GM12872 (cell line): Measurements from ENCODE around the gene GART.

Source experiments
- TF ChIP-seq, protein P1 (sequence below): IDR thresholded peaks from 3 replicates; pipeline ENCODE4 v1.5.1; 2011; ENCODE audit warnings: low read depth, mild to moderate bottlenecking, low read length, moderate library complexity; ENCODE audit not compliant: insufficient read depth

Gene GART

DNA sequence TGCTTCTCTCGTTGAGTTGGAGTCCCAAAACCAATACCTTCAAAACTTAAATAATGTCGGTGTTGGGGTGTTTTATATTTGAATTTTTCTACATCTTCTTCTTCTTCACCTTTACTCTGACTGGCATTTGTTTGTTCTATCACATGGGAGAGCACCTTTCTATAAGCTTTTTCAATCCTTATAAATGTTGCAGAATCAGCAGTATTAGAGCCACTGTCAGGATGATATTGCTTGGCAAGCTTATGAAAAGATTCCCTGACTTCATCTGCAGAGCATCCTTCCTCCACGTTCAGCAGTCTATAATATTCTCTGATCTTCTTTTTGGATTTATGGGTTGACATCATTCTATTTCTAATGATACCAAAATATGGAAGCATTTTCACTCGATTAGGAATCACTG lies 53.0 kb downstream of the GART start:
- TF ChIP-seq, protein P1, sequence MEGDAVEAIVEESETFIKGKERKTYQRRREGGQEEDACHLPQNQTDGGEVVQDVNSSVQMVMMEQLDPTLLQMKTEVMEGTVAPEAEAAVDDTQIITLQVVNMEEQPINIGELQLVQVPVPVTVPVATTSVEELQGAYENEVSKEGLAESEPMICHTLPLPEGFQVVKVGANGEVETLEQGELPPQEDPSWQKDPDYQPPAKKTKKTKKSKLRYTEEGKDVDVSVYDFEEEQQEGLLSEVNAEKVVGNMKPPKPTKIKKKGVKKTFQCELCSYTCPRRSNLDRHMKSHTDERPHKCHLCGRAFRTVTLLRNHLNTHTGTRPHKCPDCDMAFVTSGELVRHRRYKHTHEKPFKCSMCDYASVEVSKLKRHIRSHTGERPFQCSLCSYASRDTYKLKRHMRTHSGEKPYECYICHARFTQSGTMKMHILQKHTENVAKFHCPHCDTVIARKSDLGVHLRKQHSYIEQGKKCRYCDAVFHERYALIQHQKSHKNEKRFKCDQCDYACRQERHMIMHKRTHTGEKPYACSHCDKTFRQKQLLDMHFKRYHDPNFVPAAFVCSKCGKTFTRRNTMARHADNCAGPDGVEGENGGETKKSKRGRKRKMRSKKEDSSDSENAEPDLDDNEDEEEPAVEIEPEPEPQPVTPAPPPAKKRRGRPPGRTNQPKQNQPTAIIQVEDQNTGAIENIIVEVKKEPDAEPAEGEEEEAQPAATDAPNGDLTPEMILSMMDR: no peak

DNA sequence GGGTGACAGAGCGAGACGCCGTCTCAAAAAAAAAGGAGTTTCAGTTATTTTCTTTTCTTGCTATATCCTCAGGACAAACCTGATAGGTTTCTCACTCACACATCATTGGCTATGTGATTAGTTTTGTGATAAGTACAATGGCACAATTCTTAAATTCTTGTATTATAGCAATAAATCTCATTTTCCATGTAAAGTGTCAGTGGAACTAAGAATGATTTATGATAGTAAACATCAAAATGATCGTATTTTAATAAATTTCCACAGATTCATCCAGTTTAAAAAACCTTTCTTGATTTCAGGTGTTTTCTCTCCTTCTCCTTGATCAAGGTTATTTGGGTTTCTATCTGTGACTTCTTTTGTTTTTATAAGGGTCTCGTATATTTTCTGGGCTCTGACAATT lies 53.9 kb downstream of the GART start:
- TF ChIP-seq, protein P1: no peak

DNA sequence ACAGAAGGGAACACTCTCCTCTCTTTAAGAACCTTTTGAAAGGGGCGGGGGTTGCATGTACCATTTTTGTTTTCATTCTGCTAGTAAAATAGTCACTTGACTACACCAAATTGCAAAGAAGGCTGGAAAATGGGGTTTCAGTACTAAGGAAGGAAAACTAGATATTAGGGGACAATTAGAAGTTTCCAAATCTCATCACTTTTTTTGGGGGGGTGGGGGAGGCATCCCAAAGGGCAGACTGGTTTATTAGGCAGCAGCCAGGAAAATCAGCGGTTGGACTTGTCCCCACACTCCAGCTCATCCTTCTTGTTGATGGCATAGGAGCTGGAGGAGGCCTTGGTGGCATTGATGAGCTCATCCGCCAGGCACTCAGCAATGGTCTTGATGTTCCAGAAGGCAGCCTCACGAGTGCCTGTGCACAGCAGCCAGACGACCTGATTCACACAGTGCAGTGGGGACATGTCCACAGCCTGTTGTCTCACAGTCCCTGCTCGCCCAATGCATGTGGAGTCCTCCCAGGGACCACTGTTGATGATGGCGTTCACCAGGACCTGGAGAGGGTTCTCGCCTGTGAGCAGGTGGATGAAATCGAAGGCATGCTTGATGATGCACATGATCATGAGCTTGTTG lies 60.5 kb downstream of the GART start:
- TF ChIP-seq, protein P1: no peak

DNA sequence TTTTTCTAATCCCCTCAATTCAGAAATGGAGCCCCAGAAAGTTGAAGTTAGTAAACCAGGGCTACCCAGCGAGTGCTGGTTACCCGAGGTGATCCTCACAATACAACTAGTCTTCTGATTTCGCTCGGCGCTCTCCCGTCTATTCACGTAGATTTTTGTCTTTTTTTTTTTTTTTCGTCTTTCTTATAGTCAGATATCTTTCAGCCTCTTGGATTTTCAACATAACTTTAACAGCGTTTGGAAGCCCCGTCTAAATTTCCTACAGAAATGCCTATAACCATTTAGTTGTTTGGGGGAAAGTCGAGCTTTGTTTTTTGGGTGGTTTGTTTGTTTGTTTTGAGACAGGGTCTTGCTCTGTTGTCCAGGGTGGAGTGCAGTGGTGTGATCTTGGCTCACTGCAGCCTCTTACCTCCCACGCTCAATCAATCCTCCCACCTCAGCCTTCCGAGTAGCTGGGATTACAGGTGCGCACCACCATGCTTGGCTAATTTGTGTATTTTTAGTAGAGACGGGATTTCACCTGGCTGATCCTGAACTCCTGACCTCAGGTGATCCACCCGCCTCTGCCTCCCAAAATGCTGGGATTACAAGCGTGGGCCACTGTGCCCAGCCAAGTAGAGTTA lies 61.3 kb downstream of the GART start:
- TF ChIP-seq, protein P1: no peak

DNA sequence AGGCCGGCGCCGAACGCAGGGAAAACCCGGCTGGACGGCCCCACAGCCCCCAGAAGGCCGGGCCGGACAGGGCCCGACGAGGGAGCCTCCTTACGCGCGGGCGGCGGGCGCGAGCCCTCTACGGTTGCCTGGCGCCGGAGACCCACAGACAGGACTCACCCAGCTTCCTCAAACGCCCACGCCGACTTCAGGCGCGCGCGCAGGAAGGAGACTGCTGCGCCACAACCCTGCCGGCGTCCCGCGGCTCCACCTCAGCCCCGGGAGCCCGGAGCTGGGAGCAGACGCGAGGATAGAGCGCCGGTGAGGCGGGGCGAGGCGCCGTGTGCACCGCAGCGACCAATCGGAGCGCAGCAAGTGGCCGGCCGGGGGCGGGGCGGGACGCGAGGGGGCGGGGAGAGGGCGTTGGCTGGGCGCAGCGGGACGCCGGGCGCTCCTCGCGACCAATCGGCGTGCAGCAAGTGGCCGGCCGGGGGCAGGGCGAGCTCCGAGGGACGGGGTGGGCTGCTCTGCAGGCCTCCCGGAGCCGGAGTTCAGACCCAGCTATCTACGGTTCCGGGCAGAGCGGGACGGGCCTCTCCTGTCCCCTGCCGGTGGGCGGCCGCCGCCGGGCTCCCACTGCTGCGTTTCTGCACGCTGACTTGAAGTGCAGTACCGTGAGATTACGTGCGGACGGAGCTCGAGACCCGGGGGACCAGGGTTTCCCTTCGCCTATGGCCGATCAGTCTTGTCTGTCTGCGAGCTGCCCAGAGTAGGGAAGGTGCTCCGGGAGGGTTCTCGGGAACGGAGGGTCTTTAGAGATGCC lies 62.0 kb downstream of the GART start, which contains the start of gene TMEM50B:
Gene TMEM50B, minus strand, starts transcription at position 296 of the 802 bp plus-strand sequence. CDS start 11,089 bp downstream, outside the sequence.
- TF ChIP-seq, protein P1: peak; percentile 54

DNA sequence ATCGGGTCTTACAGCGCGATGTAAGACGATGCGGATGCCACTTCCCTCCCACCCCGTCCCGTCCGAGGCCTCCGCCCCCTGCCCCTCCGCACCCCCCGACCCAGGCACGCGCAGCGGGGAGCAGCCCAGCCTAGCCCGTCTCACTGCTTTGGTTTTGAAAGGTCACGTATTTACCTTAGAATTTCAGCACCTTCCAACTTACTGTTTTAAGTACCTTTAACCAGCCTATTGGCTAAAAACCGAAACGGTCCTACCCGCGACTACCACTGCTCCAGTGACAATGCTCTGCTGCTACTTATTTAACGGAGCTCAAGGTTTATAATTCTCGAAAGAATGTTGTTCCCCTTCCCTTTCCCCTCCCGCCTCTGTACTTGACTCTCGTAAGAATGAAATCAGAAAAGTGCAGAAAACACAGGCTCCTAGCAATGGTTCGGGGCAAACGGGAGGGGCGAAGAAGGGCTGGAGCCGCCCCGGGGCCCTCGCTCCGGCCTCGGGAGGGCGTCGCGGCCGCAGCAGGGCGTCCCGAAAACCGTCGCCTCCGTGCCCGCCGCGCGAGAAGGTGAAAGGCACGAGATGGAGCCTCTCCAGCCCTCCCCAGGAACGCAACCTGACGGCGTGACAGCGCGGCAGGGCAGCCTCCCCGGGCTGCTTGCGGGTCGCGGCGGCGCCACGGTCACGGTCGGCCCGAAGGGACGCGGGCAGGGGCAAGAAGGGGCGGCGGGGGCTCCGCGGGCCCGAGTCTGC lies 62.8 kb downstream of the GART start:
- TF ChIP-seq, protein P1: no peak

DNA sequence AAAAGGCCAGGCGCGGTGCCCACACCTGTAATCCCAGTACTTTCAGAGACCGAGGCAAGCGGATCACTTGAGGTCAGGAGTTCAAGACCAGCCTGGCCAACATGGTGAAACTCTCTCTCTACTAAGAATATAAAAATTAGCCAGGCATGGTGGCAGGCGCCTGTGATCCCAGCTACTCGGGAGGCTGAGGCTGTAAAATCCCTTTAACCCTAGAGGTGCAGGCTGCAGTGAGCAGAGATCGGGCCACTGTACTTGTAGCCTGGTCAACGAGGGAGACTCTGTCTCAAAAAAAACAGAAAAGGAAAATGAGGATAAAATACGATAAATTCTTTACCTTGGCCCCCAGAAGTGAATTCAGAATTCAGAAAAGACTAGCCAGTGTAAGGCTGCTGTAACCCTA lies 63.7 kb downstream of the GART start:
- TF ChIP-seq, protein P1: no peak
